H9 (cell line): ENCODE data around the gene CFAP107. TPM values are rescaled to one million over a fixed set of nuclear protein-coding genes. Genes with fewer than 3 reads are reported as not detected.
"Not testable (repeated sequence)": the region's sequence is repeated elsewhere in the genome, so short reads cannot be mapped to it uniquely, and the experiment has no call there.

Source experiments
- DNase-seq: peaks from one replicate; pipeline ENCODE4 v3.0.0-alpha.2; 2017
- H2AFZ ChIP-seq: one replicate; pipeline ENCODE4 v1.6.1; 2013; ENCODE audit warnings: mild to moderate bottlenecking, low read length, control low read depth, moderate library complexity
- H2AK5ac ChIP-seq: 2 replicates; pipeline ENCODE4 v1.6.1; 2013; ENCODE audit warnings: low read length, control low read depth, mixed read lengths; ENCODE audit not compliant: insufficient read length
- H2BK120ac ChIP-seq: one replicate; pipeline ENCODE4 v1.6.1; 2013; ENCODE audit warnings: low read depth, mild to moderate bottlenecking, low read length, control low read depth, inconsistent platforms; ENCODE audit not compliant: poor library complexity, severe bottlenecking
- H2BK12ac ChIP-seq: 2 replicates; pipeline ENCODE4 v1.6.1; 2013; ENCODE audit warnings: low read length, control low read depth, mixed read lengths, low read depth; ENCODE audit not compliant: insufficient read length
- H2BK15ac ChIP-seq: 2 replicates; pipeline ENCODE4 v1.6.1; 2013; ENCODE audit warnings: low read depth, low read length, control low read depth
- H2BK20ac ChIP-seq: one replicate; pipeline ENCODE4 v1.6.1; 2013; ENCODE audit warnings: low read depth, mild to moderate bottlenecking, low read length, control low read depth, inconsistent platforms; ENCODE audit not compliant: poor library complexity, severe bottlenecking
- H2BK5ac ChIP-seq: 2 replicates; pipeline ENCODE4 v1.6.1; 2013; ENCODE audit warnings: low read length, control low read depth, mixed read lengths; ENCODE audit not compliant: insufficient read length
- H3K14ac ChIP-seq: 2 replicates; pipeline ENCODE4 v1.6.1; 2013; ENCODE audit warnings: low read length, control low read depth; ENCODE audit not compliant: insufficient read depth
- H3K18ac ChIP-seq: 2 replicates; pipeline ENCODE4 v1.6.1; 2013; ENCODE audit warnings: low read depth, mild to moderate bottlenecking, mixed read lengths, low read length, control low read depth; ENCODE audit not compliant: insufficient read length
- H3K23ac ChIP-seq: 2 replicates; pipeline ENCODE4 v1.6.1; 2013; ENCODE audit warnings: low read length, control low read depth, mixed read lengths, low read depth; ENCODE audit not compliant: insufficient read length
- H3K23me2 ChIP-seq: 2 replicates; pipeline ENCODE4 v1.6.1; 2013; ENCODE audit warnings: low read depth, mild to moderate bottlenecking, mixed read lengths, low read length, control low read depth; ENCODE audit not compliant: insufficient read length, poor library complexity, severe bottlenecking
- H3K27ac ChIP-seq: 2 replicates; pipeline ENCODE4 v1.5.1; 2013; ENCODE audit warnings: low read length, control low read depth, mixed read lengths, low read depth; ENCODE audit not compliant: insufficient read length
- H3K27me3 ChIP-seq: 2 replicates; pipeline ENCODE4 v1.6.1; 2013; ENCODE audit warnings: low read length, control low read depth, inconsistent platforms; ENCODE audit not compliant: insufficient read depth
- H3K4ac ChIP-seq: 2 replicates; pipeline ENCODE4 v1.6.1; 2013; ENCODE audit warnings: low read depth, mild to moderate bottlenecking, control low read depth, inconsistent platforms, low read length, moderate library complexity
- H3K4me1 ChIP-seq: 2 replicates; pipeline ENCODE4 v1.6.1; 2013; ENCODE audit warnings: low read length, control low read depth, inconsistent platforms; ENCODE audit not compliant: insufficient read depth
- H3K4me2 ChIP-seq: 2 replicates; pipeline ENCODE4 v1.6.1; 2013; ENCODE audit warnings: low read length, control low read depth, mixed read lengths; ENCODE audit not compliant: insufficient read length, insufficient read depth
- H3K56ac ChIP-seq: 2 replicates; pipeline ENCODE4 v1.6.1; 2013; ENCODE audit warnings: low read depth, mild to moderate bottlenecking, mixed read lengths, low read length, control low read depth; ENCODE audit not compliant: insufficient read length
- H3K79me1 ChIP-seq: 2 replicates; pipeline ENCODE4 v1.6.1; 2013; ENCODE audit warnings: low read depth, mild to moderate bottlenecking, moderate library complexity, low read length, control low read depth, inconsistent platforms; ENCODE audit not compliant: insufficient read depth, poor library complexity, severe bottlenecking
- H3K79me2 ChIP-seq: 2 replicates; pipeline ENCODE4 v1.6.1; 2013; ENCODE audit warnings: low read length, control low read depth, inconsistent platforms; ENCODE audit not compliant: insufficient read depth
- H3K9ac ChIP-seq: 2 replicates; pipeline ENCODE4 v1.6.1; 2013; ENCODE audit warnings: low read length, control low read depth, mixed read lengths; ENCODE audit not compliant: insufficient read length; ENCODE audit errors: extremely low read depth
- H3K9me3 ChIP-seq: one replicate; pipeline ENCODE4 v1.6.1; 2013; ENCODE audit warnings: low read depth, low read length, inconsistent platforms; ENCODE audit not compliant: control insufficient read depth
- H3T11ph ChIP-seq: one replicate; pipeline ENCODE4 v1.6.1; 2013; ENCODE audit warnings: mild to moderate bottlenecking, low read length, control low read depth, inconsistent platforms
- H4K20me1 ChIP-seq: one replicate; pipeline ENCODE4 v1.6.1; 2013; ENCODE audit not compliant: control insufficient read depth, insufficient read length, insufficient read depth
- H4K5ac ChIP-seq: 2 replicates; pipeline ENCODE4 v1.6.1; 2013; ENCODE audit warnings: low read depth, mild to moderate bottlenecking, mixed read lengths, low read length, control low read depth; ENCODE audit not compliant: insufficient read length
- H4K8ac ChIP-seq: replicated peaks from 2 replicates; pipeline ENCODE4 v1.6.1; 2013; ENCODE audit warnings: low read length, control low read depth, mixed read lengths, low read depth; ENCODE audit not compliant: insufficient read length
- H4K91ac ChIP-seq: 2 replicates; pipeline ENCODE4 v1.6.1; 2013; ENCODE audit warnings: low read depth, mild to moderate bottlenecking, moderate library complexity, mixed read lengths, low read length, control low read depth; ENCODE audit not compliant: insufficient read length
- H3K27ac Mint-ChIP-seq, 3 experiments: 2 replicates in 2 of 3; 3 replicates in 1 of 3; pipeline ENCODE4 v1.8.0; 2020 to 2021; ENCODE audit warnings: mixed read lengths in 3 of 3, mild to moderate bottlenecking in 1 of 3, moderate library complexity in 1 of 3
- H3K27me3 Mint-ChIP-seq: 2 replicates; pipeline ENCODE4 v1.8.0; 2021; ENCODE audit warnings: low read depth, mild to moderate bottlenecking, moderate library complexity, mixed read lengths
- H3K36me3 Mint-ChIP-seq, 3 experiments: 2 replicates in 2 of 3; 3 replicates in 1 of 3; pipeline ENCODE4 v1.8.0; 2020 to 2021; ENCODE audit warnings: low read depth in 3 of 3, mixed read lengths in 3 of 3; ENCODE audit not compliant: insufficient read depth in 1 of 3
- H3K4me1 Mint-ChIP-seq, 2 experiments: 2 replicates each; pipeline ENCODE4 v1.8.0; 2020; ENCODE audit warnings: mixed read lengths in 2 of 2
- H3K4me3 Mint-ChIP-seq, 2 experiments: 2 replicates in 1 of 2; 3 replicates in 1 of 2; pipeline ENCODE4 v1.8.0; 2020 to 2021; ENCODE audit warnings: mild to moderate bottlenecking in 2 of 2, mixed read lengths in 2 of 2, moderate library complexity in 1 of 2
- H3K9me3 Mint-ChIP-seq, 2 experiments: 2 replicates in 1 of 2; 3 replicates in 1 of 2; pipeline ENCODE4 v1.8.0; 2020; ENCODE audit warnings: mild to moderate bottlenecking in 2 of 2, mixed read lengths in 2 of 2, moderate library complexity in 1 of 2
- WGBS: extraction: QIAGEN DNeasy Blood & Tissue Kit; methylation state at CpG from one replicate; pipeline ENCODE4 v1.1.7; 2013; ENCODE audit warnings: missing lambda C conversion rate, low lambda C conversion rate, mixed read lengths; ENCODE audit not compliant: insufficient read length; ENCODE audit errors: extremely low coverage; 5-methylcytosine and 5-hydroxymethylcytosine counted together
- total RNA-seq: library from RNA; stranded (reverse); gene quantifications from 2 replicates; pipeline ENCODE4 v1.2.1, GENCODE V29; 2021

CFAP107 gene
- total RNA-seq, 1 experiment from 2014 or later, result not detected

DNA sequence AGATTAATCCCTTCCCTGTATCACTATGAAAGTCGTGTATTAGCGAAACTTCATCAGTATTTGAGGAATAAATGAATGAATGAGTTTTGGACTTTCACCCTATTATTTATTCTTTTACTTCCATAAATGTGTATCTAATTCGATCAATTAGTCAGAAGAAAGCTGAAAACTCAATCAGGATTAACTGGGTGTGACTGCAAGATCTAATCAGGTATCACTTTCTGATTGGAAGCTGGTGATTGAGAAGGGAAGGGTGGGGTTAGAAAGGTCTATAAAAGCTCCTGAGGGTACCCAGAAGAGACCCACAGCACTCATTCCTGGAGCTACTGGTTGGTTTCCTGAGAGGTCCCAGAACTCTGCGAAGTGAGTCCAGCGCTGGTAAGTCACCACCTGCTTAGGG lies 45.1 kb downstream of the CFAP107 start, which contains the start of gene PRAMEF1:
Gene PRAMEF1 (plus strand): TSS at position 301 of the 400 bp plus-strand sequence. CDS start 1,831 bp downstream, outside the sequence.
- WGBS, result no CpG with 5 or more reads among the region's 5 CpGs

More for the DNA sequence above, 45.1 kb downstream of the CFAP107 start, which contains the start of gene PRAMEF1:
- H3K4me2 ChIP-seq, H3T11ph ChIP-seq, H2AFZ ChIP-seq, H3K23me2 ChIP-seq, H3K4me1 Mint-ChIP-seq, H3K27ac Mint-ChIP-seq, H3K27me3 ChIP-seq, H3K4me1 ChIP-seq, H3K79me1 ChIP-seq, H4K8ac ChIP-seq, H3K4me3 Mint-ChIP-seq, H3K9me3 ChIP-seq, H3K9ac ChIP-seq, H3K79me2 ChIP-seq, H3K4ac ChIP-seq, H3K27ac ChIP-seq, H2BK120ac ChIP-seq, H2BK15ac ChIP-seq, H4K20me1 ChIP-seq, DNase-seq, H3K18ac ChIP-seq, H3K56ac ChIP-seq, H2BK5ac ChIP-seq, H3K14ac ChIP-seq, H2BK20ac ChIP-seq, H3K36me3 Mint-ChIP-seq, H3K27me3 Mint-ChIP-seq, H2BK12ac ChIP-seq, H2AK5ac ChIP-seq, H4K5ac ChIP-seq, H3K23ac ChIP-seq, H4K91ac ChIP-seq: not testable (repeated sequence)
- H3K9me3 Mint-ChIP-seq, result peaks cover 41 to 54% of the 10 kb centered on the region in 2 experiments
